Panc1 (cell line): ENCODE measurements around the gene RBSN. TPM values are rescaled to one million over a fixed set of nuclear protein-coding genes. Genes with fewer than 3 reads are reported as not detected.

Experiments
- ATAC-seq: fragments of 200-7000 bp; cut with Tn5 transposase; 2 replicates; pipeline ENCODE4 v1.9.1; 2020; ENCODE audit warnings: mild to moderate bottlenecking, moderate library complexity
- BruUV-seq: library from RNA; stranded (reverse); fragments of 400-500 nt; replicated peaks from 2 replicates; lab custom pipeline; 2021; lab: Mats Ljungman, UMichigan
- CTCF ChIA-PET: fragments of 300-600 bp; sonication (Branson Sonifier 250); formaldehyde crosslinking; loops from one replicate; lab custom pipeline; 2022; ENCODE audit warnings: antibody characterized with exemption; lab: Charles Lee
- POLR2A ChIA-PET: fragments of 300-600 bp; sonication (Branson Sonifier 250); formaldehyde crosslinking; loops from one replicate; lab custom pipeline; 2022; ENCODE audit warnings: antibody characterized with exemption; lab: Charles Lee
- DNase-seq: peaks from one replicate; pipeline ENCODE4 v3.0.0-alpha.2; 2010; ENCODE audit warnings: low read depth, low spot score
- H3K27ac ChIP-seq: 2 replicates; pipeline ENCODE4 v1.5.1; 2011; ENCODE audit warnings: mild to moderate bottlenecking, low read length, inconsistent platforms
- H3K27me3 ChIP-seq: fragments of 200-500 bp; sonication (Bioruptor generic); 2 replicates; pipeline ENCODE4 v1.6.0; 2014; ENCODE audit warnings: low read length, inconsistent platforms; ENCODE audit not compliant: control insufficient read depth, insufficient read depth
- H3K36me3 ChIP-seq: fragments of 200-500 bp; sonication (Bioruptor generic); 2 replicates; pipeline ENCODE4 v1.5.1; 2014; ENCODE audit warnings: inconsistent platforms, mild to moderate bottlenecking, low read length, moderate library complexity; ENCODE audit not compliant: control insufficient read depth, insufficient read depth
- H3K4me1 ChIP-seq: 2 replicates; pipeline ENCODE4 v1.5.1; 2011; ENCODE audit warnings: inconsistent platforms, mild to moderate bottlenecking, low read length, moderate library complexity; ENCODE audit not compliant: control insufficient read depth, insufficient read depth
- H3K4me3 ChIP-seq, 2 experiments: 2 replicates each; pipeline ENCODE4 v1.5.1; 2011 to 2012; ENCODE audit warnings: low read depth in 2 of 2, low read length in 2 of 2, mild to moderate bottlenecking in 2 of 2, inconsistent platforms in 1 of 2, moderate library complexity in 1 of 2
- H3K9me3 ChIP-seq: fragments of 200-500 bp; sonication (Bioruptor generic); 2 replicates; pipeline ENCODE4 v1.5.1; 2014; ENCODE audit warnings: low read depth, mild to moderate bottlenecking, inconsistent platforms, low read length, moderate library complexity; ENCODE audit not compliant: control insufficient read depth, insufficient read depth
- POLR2AphosphoS5 ChIP-seq: IDR thresholded peaks from 2 replicates; pipeline ENCODE4 v1.6.1; 2012; ENCODE audit warnings: mild to moderate bottlenecking, low read depth, low read length, moderate library complexity
- SIN3A ChIP-seq: IDR thresholded peaks from 2 replicates; pipeline ENCODE4 v1.6.1; 2012; ENCODE audit warnings: low read depth, mild to moderate bottlenecking, low read length, moderate library complexity, borderline replicate concordance; ENCODE audit not compliant: insufficient read depth
- TCF7L2 ChIP-seq: IDR thresholded peaks from 2 replicates; pipeline ENCODE4 v1.6.1; 2011; ENCODE audit warnings: mild to moderate bottlenecking, low read depth, low read length, inconsistent platforms
- in situ Hi-C: cut with HindIII; loops from 2 replicates; pipeline ENCODE4 v1.10.0; 2016; ENCODE audit warnings: low sequenced_read_pairs, low pct_unique_long_range_greater_than_20kb
- intact Hi-C: fragments of 100-400 bp; cut with micrococcal nuclease; formaldehyde crosslinking; loops from one replicate; pipeline ENCODE4 v1.10.0; 2022; ENCODE audit not compliant: unreplicated experiment
- total RNA-seq: library from RNA; stranded (reverse); gene quantifications from one replicate; pipeline ENCODE4 v1.2.1, GENCODE V29; 2021; ENCODE audit not compliant: unreplicated experiment
- TF ChIP-seq, protein P1 (sequence below): fragments of 450-650 bp; IDR thresholded peaks from 2 replicates; pipeline ENCODE4 v1.5.1; 2017; ENCODE audit warnings: mild to moderate bottlenecking
- TF ChIP-seq, protein P2 (sequence below), 2 experiments: IDR thresholded peaks; 2 replicates each; pipeline ENCODE4 v1.6.1; 2011 to 2012; ENCODE audit warnings: low read depth in 2 of 2, control low read depth in 1 of 2, low read length in 1 of 2, mild to moderate bottlenecking in 1 of 2, moderate library complexity in 1 of 2; ENCODE audit not compliant: insufficient read depth in 1 of 2

Gene RBSN
- total RNA-seq, 1 experiment from 2014 or later, result 13.6 TPM

DNA sequence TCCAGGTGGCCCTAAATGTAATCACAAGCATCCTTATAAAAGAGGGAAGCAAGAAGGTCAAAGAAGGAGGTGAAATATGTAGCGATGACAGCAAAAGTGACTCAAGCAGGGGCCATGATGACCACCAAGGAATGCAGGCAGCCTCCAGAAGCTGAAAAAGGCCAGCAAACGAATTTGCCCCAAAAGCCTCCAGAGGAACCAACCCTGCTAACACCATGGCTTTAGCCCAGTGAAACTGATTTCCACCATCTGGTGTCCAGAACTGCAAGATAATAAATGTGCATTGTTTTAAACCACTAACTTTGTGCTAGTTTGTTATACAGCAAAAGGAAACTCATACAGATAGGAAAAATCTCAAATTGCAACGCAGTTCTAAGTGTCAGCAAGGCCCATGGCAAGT, 23.0 kb upstream of the RBSN start:
- DNase-seq (no peak), ATAC-seq (no peak)
- TF ChIP-seq TCF7L2 (no peak), POLR2AphosphoS5 (no peak), SIN3A (no peak)
- TF ChIP-seq, protein P1, sequence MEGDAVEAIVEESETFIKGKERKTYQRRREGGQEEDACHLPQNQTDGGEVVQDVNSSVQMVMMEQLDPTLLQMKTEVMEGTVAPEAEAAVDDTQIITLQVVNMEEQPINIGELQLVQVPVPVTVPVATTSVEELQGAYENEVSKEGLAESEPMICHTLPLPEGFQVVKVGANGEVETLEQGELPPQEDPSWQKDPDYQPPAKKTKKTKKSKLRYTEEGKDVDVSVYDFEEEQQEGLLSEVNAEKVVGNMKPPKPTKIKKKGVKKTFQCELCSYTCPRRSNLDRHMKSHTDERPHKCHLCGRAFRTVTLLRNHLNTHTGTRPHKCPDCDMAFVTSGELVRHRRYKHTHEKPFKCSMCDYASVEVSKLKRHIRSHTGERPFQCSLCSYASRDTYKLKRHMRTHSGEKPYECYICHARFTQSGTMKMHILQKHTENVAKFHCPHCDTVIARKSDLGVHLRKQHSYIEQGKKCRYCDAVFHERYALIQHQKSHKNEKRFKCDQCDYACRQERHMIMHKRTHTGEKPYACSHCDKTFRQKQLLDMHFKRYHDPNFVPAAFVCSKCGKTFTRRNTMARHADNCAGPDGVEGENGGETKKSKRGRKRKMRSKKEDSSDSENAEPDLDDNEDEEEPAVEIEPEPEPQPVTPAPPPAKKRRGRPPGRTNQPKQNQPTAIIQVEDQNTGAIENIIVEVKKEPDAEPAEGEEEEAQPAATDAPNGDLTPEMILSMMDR, result no peak
- TF ChIP-seq, protein P2, sequence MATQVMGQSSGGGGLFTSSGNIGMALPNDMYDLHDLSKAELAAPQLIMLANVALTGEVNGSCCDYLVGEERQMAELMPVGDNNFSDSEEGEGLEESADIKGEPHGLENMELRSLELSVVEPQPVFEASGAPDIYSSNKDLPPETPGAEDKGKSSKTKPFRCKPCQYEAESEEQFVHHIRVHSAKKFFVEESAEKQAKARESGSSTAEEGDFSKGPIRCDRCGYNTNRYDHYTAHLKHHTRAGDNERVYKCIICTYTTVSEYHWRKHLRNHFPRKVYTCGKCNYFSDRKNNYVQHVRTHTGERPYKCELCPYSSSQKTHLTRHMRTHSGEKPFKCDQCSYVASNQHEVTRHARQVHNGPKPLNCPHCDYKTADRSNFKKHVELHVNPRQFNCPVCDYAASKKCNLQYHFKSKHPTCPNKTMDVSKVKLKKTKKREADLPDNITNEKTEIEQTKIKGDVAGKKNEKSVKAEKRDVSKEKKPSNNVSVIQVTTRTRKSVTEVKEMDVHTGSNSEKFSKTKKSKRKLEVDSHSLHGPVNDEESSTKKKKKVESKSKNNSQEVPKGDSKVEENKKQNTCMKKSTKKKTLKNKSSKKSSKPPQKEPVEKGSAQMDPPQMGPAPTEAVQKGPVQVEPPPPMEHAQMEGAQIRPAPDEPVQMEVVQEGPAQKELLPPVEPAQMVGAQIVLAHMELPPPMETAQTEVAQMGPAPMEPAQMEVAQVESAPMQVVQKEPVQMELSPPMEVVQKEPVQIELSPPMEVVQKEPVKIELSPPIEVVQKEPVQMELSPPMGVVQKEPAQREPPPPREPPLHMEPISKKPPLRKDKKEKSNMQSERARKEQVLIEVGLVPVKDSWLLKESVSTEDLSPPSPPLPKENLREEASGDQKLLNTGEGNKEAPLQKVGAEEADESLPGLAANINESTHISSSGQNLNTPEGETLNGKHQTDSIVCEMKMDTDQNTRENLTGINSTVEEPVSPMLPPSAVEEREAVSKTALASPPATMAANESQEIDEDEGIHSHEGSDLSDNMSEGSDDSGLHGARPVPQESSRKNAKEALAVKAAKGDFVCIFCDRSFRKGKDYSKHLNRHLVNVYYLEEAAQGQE (IDR thresholded peaks at IDR 0.05; ENCODE audit: insufficient read depth in 1 of 2, low read depth in 2 of 2, low read length in 1 of 2), result no peak
- H3K4me1 ChIP-seq, result no peaks in the 10 kb centered on the region
- BruUV-seq, result no TSS peak
- no peaks in the 10 kb centered on the region for H3K36me3 ChIP-seq
- ChIA-PET CTCF (no interaction called here), POLR2A (interaction anchor here (0.6 kb wide), 1 partner anchor 84 kb away, joined by 3 read pairs; the partner anchor contains the start of gene CAPN7)
- H3K4me3 ChIP-seq, result no peak overlapping the region
- in situ Hi-C loops (no loop called here), intact Hi-C loops (no loop called here)
- no peaks in the 10 kb centered on the region for H3K27me3 ChIP-seq
- H3K9me3 ChIP-seq, result no peaks in the 10 kb centered on the region
- H3K27ac ChIP-seq, result no peak overlapping the region

DNA sequence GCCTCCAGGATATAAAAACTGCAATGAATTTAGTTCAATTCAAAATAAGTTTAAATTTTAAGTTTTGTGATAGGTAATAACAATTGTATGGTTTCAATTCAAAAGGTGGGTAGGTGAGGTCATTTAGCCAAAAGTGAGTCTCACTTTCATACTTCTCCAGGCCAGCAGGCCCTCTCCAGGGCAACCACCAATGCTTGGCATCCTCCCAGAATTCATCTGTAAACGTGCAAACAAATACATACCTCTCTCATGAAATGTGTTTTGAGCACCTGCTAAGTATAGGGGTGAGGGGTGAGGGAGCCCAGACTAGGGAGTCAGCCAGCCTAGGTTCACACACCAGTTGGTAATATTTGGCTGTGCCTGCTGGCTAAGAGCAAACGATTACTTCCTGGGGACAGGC, 22.0 kb upstream of the RBSN start:
- intact Hi-C loops, result no loop called here
- in situ Hi-C loops, result no loop called here
- no peak overlapping the region for H3K27ac ChIP-seq
- no peak overlapping the region for H3K4me3 ChIP-seq
- TF ChIP-seq SIN3A (no peak), TCF7L2 (no peak), POLR2AphosphoS5 (no peak)
- TF ChIP-seq, protein P2 (IDR thresholded peaks at IDR 0.05; ENCODE audit: insufficient read depth in 1 of 2, low read depth in 2 of 2, low read length in 1 of 2), result no peak
- TF ChIP-seq, protein P1, result no peak
- ChIA-PET POLR2A (no interaction called here), CTCF (no interaction called here)
- ATAC-seq (no peak), DNase-seq (no peak)
- no peaks in the 10 kb centered on the region for H3K27me3 ChIP-seq
- no TSS peak for BruUV-seq
- H3K4me1 ChIP-seq, result no peaks in the 10 kb centered on the region
- no peaks in the 10 kb centered on the region for H3K36me3 ChIP-seq
- H3K9me3 ChIP-seq, result no peaks in the 10 kb centered on the region
